ENCODE data around the gene ZNF320. TPM values are rescaled to one million over a fixed set of nuclear protein-coding genes. Genes with fewer than 3 reads are reported as not detected.

ZNF320 gene
- total and polyA plus RNA-seq, 10 of the 15 experiments (the other 5 are each of a cell fraction or from before 2014, with no cell fraction given), result 0.48 to 9.3 (median 1.3) TPM

DNA sequence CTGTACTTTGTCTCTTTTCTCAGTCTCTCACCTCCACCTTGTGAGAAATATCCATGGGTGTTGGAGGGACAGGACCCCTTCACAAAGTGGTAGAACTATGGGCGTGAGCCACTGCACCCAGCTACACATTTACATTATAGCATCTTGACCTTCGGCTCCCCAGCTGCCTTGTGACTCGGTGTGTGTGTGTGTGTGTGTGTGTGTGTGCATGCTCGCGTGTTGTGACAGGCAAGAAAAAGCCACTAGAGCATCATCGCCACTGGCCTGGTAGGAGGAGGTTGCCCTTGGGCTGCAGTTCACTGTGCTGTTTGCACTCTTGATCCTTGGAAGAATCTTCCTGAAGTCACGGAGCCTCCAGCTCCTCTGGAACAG is 39.5 kb upstream of the ZNF320 start (continued):
- TF ChIP-seq ZBED1 (IDR thresholded peaks at IDR 0.05; ENCODE audit: borderline replicate concordance) (no peak), PAX5 (IDR thresholded peaks at IDR 0.05; ENCODE audit: borderline replicate concordance, low read depth, low read length) (no peak)

DNA sequence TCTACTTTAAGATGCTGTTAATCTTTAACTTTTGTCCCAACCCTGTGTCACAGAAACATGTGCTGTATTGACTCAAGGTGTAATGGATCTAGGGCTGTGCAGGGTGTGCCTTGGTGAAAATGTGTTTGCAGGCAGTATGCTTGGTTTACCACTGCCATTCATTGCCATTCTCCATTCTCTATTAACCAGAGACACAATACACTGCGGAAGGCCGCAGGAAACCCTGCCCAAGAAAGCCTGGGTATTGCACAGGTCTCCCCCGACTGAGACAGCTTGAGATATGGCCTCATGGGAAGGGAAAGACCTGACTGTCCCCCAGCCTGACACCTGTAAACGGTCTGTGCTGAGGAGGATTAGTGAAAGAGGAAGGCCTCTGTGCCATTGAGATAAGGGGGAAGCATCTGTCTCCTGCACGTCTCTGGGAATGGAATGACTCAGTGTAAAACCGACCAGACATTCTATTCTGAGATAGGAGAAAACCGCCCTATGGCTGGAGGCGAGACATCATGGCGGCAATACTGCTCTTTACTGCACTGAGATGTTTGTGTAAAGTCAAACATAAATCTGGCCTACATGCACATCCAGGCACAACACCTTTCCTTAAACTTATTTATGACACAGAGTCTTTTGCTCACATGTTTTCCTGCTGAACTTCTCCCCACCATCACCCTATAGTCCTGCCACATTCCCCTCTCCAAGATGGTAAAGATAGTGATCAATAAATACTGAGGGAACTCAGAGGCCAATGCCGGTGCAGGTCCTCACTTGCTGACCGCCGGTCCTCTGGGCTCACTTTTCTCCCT is 38.9 kb upstream of the ZNF320 start:
- no peaks in the 10 kb centered on the region for H3K27me3 ChIP-seq (replicated peaks in 1 of 2; ENCODE audit: control insufficient read depth in 2 of 2, insufficient read depth in 2 of 2, low read length in 1 of 2)
- no peak overlapping the region for H3K27ac ChIP-seq (ENCODE audit: control insufficient read depth, insufficient read depth)
- FAIRE-seq (peak; percentile 75), DNase-seq (ENCODE audit: low read depth, low spot score) (peak; percentile 36), ATAC-seq (peak; percentile 64)
- in situ Hi-C loops (cut with MboI), result no loop called here
- WGBS (ENCODE audit: insufficient coverage, insufficient replicate concordance, low lambda C conversion rate, missing lambda C conversion rate), result 45% methylated on average over 12 of the region's 12 CpGs
- POLR2A ChIA-PET, result interaction anchor here (0.5 to 0.6 kb wide), 2 partner anchors 334 to 394 kb away, joined by 3 read pairs; no protein-coding TSS in a partner anchor
- intact Hi-C loops (cut with micrococcal nuclease; ENCODE audit: unreplicated experiment), result no loop called here
- no peak overlapping the region for H3K9ac ChIP-seq (ENCODE audit: control insufficient read depth, insufficient read depth, low read length)
- no peak overlapping the region for H2AFZ ChIP-seq (ENCODE audit: control insufficient read depth, low read depth, low read length)
- SMC1A ChIA-PET (ENCODE audit: uncharacterized antibody, unreplicated experiment), result no interaction called here
- BruUV-seq (replicated peaks), result no TSS peak
- H3K4me3 ChIP-seq, result no peak overlapping the region
- RAD21 ChIA-PET (ENCODE audit: unreplicated experiment), result no interaction called here
- H3K4me2 ChIP-seq (ENCODE audit: control insufficient read depth, insufficient read depth), result peak overlapping the region; percentile 49; the same call in 1 of the 2 replicates
- H4K20me1 ChIP-seq (ENCODE audit: control insufficient read depth, insufficient read depth), result no peaks in the 10 kb centered on the region
- H3K9me3 ChIP-seq (replicated peaks; ENCODE audit: control insufficient read depth, insufficient read depth, low read length), result peaks cover 11% of the 10 kb centered on the region
- CTCF ChIA-PET, result no interaction called here
- peaks cover 6% of the 10 kb centered on the region for H3K4me1 ChIP-seq (ENCODE audit: control insufficient read depth, insufficient read depth, low read length)
- H3K36me3 ChIP-seq (ENCODE audit: control insufficient read depth in 2 of 2, insufficient read depth in 2 of 2, low read length in 1 of 2), result peaks cover 0 to 3% of the 10 kb centered on the region in 2 experiments; a peak in 1 of 4 replicates
- no peaks in the 10 kb centered on the region; the same call in 1 of the 2 replicates for H3K79me2 ChIP-seq (ENCODE audit: control insufficient read depth, insufficient read depth, low read length)
- TF ChIP-seq RELA (IDR thresholded peaks at IDR 0.05; ENCODE audit: borderline replicate concordance, partially characterized antibody) (no peak), TAF1 (IDR thresholded peaks at IDR 0.05; ENCODE audit: borderline replicate concordance, low read depth, low read length) (no peak), NR2F1 (conservative IDR thresholded peaks at IDR 0.05) (no peak; the same call in 1 of the 2 replicates), RUNX3 (IDR thresholded peaks at IDR 0.05; ENCODE audit: low read length) (peak; percentile 39; the same call in 1 of the 2 replicates), SPI1 (IDR thresholded peaks at IDR 0.05; ENCODE audit: borderline replicate concordance, insufficient read depth, low read depth, low read length) (peak; percentile 67)
- TF ChIP-seq, protein P1, sequence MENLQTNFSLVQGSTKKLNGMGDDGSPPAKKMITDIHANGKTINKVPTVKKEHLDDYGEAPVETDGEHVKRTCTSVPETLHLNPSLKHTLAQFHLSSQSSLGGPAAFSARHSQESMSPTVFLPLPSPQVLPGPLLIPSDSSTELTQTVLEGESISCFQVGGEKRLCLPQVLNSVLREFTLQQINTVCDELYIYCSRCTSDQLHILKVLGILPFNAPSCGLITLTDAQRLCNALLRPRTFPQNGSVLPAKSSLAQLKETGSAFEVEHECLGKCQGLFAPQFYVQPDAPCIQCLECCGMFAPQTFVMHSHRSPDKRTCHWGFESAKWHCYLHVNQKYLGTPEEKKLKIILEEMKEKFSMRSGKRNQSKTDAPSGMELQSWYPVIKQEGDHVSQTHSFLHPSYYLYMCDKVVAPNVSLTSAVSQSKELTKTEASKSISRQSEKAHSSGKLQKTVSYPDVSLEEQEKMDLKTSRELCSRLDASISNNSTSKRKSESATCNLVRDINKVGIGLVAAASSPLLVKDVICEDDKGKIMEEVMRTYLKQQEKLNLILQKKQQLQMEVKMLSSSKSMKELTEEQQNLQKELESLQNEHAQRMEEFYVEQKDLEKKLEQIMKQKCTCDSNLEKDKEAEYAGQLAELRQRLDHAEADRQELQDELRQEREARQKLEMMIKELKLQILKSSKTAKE (IDR thresholded peaks at IDR 0.05; ENCODE audit: low read depth, poor library complexity, severe bottlenecking), result peak; percentile 56
- TF ChIP-seq, protein P2, sequence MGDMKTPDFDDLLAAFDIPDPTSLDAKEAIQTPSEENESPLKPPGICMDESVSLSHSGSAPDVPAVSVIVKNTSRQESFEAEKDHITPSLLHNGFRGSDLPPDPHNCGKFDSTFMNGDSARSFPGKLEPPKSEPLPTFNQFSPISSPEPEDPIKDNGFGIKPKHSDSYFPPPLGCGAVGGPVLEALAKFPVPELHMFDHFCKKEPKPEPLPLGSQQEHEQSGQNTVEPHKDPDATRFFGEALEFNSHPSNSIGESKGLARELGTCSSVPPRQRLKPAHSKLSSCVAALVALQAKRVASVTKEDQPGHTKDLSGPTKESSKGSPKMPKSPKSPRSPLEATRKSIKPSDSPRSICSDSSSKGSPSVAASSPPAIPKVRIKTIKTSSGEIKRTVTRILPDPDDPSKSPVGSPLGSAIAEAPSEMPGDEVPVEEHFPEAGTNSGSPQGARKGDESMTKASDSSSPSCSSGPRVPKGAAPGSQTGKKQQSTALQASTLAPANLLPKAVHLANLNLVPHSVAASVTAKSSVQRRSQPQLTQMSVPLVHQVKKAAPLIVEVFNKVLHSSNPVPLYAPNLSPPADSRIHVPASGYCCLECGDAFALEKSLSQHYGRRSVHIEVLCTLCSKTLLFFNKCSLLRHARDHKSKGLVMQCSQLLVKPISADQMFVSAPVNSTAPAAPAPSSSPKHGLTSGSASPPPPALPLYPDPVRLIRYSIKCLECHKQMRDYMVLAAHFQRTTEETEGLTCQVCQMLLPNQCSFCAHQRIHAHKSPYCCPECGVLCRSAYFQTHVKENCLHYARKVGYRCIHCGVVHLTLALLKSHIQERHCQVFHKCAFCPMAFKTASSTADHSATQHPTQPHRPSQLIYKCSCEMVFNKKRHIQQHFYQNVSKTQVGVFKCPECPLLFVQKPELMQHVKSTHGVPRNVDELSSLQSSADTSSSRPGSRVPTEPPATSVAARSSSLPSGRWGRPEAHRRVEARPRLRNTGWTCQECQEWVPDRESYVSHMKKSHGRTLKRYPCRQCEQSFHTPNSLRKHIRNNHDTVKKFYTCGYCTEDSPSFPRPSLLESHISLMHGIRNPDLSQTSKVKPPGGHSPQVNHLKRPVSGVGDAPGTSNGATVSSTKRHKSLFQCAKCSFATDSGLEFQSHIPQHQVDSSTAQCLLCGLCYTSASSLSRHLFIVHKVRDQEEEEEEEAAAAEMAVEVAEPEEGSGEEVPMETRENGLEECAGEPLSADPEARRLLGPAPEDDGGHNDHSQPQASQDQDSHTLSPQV (IDR thresholded peaks at IDR 0.05), result no peak
- TF ChIP-seq, protein P3, sequence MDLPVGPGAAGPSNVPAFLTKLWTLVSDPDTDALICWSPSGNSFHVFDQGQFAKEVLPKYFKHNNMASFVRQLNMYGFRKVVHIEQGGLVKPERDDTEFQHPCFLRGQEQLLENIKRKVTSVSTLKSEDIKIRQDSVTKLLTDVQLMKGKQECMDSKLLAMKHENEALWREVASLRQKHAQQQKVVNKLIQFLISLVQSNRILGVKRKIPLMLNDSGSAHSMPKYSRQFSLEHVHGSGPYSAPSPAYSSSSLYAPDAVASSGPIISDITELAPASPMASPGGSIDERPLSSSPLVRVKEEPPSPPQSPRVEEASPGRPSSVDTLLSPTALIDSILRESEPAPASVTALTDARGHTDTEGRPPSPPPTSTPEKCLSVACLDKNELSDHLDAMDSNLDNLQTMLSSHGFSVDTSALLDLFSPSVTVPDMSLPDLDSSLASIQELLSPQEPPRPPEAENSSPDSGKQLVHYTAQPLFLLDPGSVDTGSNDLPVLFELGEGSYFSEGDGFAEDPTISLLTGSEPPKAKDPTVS (IDR thresholded peaks at IDR 0.05; ENCODE audit: low read depth, low read length), result no peak

Data from GM12878 (cell line).